Measurements from ENCODE around the gene KDM6A. TPM values are rescaled to one million over a fixed set of nuclear protein-coding genes. Genes with fewer than 3 reads are reported as not detected.
"Not testable (repeated sequence)": the region's sequence is repeated elsewhere in the genome, so short reads cannot be mapped to it uniquely, and the experiment has no call there.

Gene KDM6A
- total RNA-seq, 1 donor from 2014 or later, result 28.4 TPM

GRCh38 chrX:44918722-44919121, 45.7 kb downstream of the KDM6A start:
- no peak for DNase-seq (ENCODE audit: low spot score)

GRCh38 chrX:44922980-44923379, 50.0 kb downstream of the KDM6A start:
- no peak for DNase-seq (ENCODE audit: low spot score)

- no peak for DNase-seq (ENCODE audit: low spot score)
Measured at GRCh38 chrX:44927398-44927797, 54.4 kb downstream of the KDM6A start.

- DNase-seq (ENCODE audit: low spot score), result no peak
Measured at GRCh38 chrX:44931441-44931973, 58.5 kb downstream of the KDM6A start.

GRCh38 chrX:44935172-44935571, 62.2 kb downstream of the KDM6A start:
- DNase-seq (ENCODE audit: low spot score), result no peak

- no peak for DNase-seq (ENCODE audit: low spot score)
Measured at GRCh38 chrX:44935640-44936039, 62.7 kb downstream of the KDM6A start.

GRCh38 chrX:44937606-44938005, 64.6 kb downstream of the KDM6A start:
- no peak for DNase-seq (ENCODE audit: low spot score)

GRCh38 chrX:44938111-44938510, 65.1 kb downstream of the KDM6A start:
- no peak for DNase-seq (ENCODE audit: low spot score)

- DNase-seq (ENCODE audit: low spot score), result not testable (repeated sequence)
Measured at GRCh38 chrX:44940541-44940940, 67.6 kb downstream of the KDM6A start.

GRCh38 chrX:44943007-44943406, 70.0 kb downstream of the KDM6A start:
- DNase-seq (ENCODE audit: low spot score), result no peak

GRCh38 chrX:44944894-44945293, 71.9 kb downstream of the KDM6A start:
- DNase-seq (ENCODE audit: low spot score), result no peak

- no peak for DNase-seq (ENCODE audit: low spot score)
Measured at GRCh38 chrX:44945736-44946135, 72.7 kb downstream of the KDM6A start.

- no peak for DNase-seq (ENCODE audit: low spot score)
Measured at GRCh38 chrX:44946771-44947170, 73.8 kb downstream of the KDM6A start.

GRCh38 chrX:44947995-44948394, 75.0 kb downstream of the KDM6A start:
- no peak for DNase-seq (ENCODE audit: low spot score)

GRCh38 chrX:44948406-44948805, 75.4 kb downstream of the KDM6A start:
- DNase-seq (ENCODE audit: low spot score), result no peak

GRCh38 chrX:44949125-44949524, 76.1 kb downstream of the KDM6A start:
- DNase-seq (ENCODE audit: low spot score), result no peak

- not testable (repeated sequence) for DNase-seq (ENCODE audit: low spot score)
Measured at GRCh38 chrX:44950471-44951366, 77.7 kb downstream of the KDM6A start.

GRCh38 chrX:44951572-44952067, 78.6 kb downstream of the KDM6A start:
- no peak for DNase-seq (ENCODE audit: low spot score)

- no peak for DNase-seq (ENCODE audit: low spot score)
Measured at GRCh38 chrX:44952329-44953027, 79.5 kb downstream of the KDM6A start.

- DNase-seq (ENCODE audit: low spot score), result no peak
Measured at GRCh38 chrX:44953734-44954502, 80.9 kb downstream of the KDM6A start.

GRCh38 chrX:44954562-44954961, 81.6 kb downstream of the KDM6A start:
- DNase-seq (ENCODE audit: low spot score), result no peak
